OCI-LY7 (cell line): ENCODE results near the gene DDX42.

Source experiments
- CTCF ChIP-seq: fragments of 200-600 bp; sonication (generic); conservative IDR thresholded peaks from 2 replicates; pipeline ENCODE4 v1.5.1; 2014; ENCODE audit warnings: mild to moderate bottlenecking, antibody characterized with exemption, low read length, moderate library complexity, mixed read lengths
- EZH2phosphoT487 ChIP-seq: fragments of 200-600 bp; sonication (generic); IDR thresholded peaks from 2 replicates; pipeline ENCODE4 v1.6.1; 2018; ENCODE audit warnings: low read depth, borderline replicate concordance, mild to moderate bottlenecking, mixed run types, antibody characterized with exemption, low read length, moderate library complexity, mixed read lengths

GRCh38 chr17:63780507-63780906 lies 6.5 kb downstream of the DDX42 start:
- TF ChIP-seq CTCF (no peak), EZH2phosphoT487 (no peak)
